Transverse colon (tissue), 4 donors: ENCODE measurements around the gene MINDY1.

ENCODE experiments used
- EP300 ChIP-seq: sonication (generic); formaldehyde crosslinking; IDR thresholded peaks from one replicate; pipeline ENCODE4 v1.6.1; 2017; ENCODE audit warnings: antibody characterized with exemption, low read depth
- POLR2A ChIP-seq: fragments of 450-650 bp; IDR thresholded peaks from one replicate; pipeline ENCODE4 v1.6.1; 2016; ENCODE audit warnings: antibody characterized with exemption, mild to moderate bottlenecking, moderate library complexity
- POLR2AphosphoS5 ChIP-seq, 3 donors: sonication (generic); formaldehyde crosslinking; IDR thresholded peaks; one replicate each; pipeline ENCODE4 v1.6.1; 2016; ENCODE audit warnings: antibody characterized with exemption in 3 of 3
- TF ChIP-seq, protein P1 (sequence below), 5 experiments: fragments of 200-600 bp in 3 of 5; fragments of 450-650 bp in 2 of 5; sonication (generic) in 3 of 5; IDR thresholded peaks; 1 replicate in 2 of 5; 2 replicates in 3 of 5; pipeline ENCODE4 v1.5.1; 2016 to 2017; ENCODE audit warnings: antibody characterized with exemption in 5 of 5, inconsistent platforms in 3 of 5, mild to moderate bottlenecking in 2 of 5, moderate library complexity in 1 of 5

DNA sequence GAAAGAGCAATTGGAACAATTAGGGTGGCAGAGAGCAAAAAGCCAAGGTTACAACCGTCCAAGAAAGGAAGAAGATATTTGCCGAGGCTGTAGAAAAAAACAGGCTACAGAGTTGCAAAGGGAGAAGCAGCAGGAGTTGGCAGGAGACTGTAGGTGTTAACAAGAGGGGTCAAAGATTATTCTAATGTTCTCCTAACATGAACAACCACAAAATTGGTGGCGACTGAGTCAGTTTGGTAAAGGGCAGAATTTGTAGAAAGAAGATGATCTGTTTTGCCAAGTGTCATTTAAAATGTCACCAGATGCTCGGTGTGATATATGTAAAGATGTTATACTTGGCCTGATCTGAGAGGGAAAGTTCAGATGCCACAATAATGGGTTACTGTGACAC, 1.1 kb upstream of the MINDY1 start:
- TF ChIP-seq POLR2A (no peak), EP300 (no peak), POLR2AphosphoS5 (IDR thresholded peaks at IDR 0.05) (no peak)
- TF ChIP-seq, protein P1, sequence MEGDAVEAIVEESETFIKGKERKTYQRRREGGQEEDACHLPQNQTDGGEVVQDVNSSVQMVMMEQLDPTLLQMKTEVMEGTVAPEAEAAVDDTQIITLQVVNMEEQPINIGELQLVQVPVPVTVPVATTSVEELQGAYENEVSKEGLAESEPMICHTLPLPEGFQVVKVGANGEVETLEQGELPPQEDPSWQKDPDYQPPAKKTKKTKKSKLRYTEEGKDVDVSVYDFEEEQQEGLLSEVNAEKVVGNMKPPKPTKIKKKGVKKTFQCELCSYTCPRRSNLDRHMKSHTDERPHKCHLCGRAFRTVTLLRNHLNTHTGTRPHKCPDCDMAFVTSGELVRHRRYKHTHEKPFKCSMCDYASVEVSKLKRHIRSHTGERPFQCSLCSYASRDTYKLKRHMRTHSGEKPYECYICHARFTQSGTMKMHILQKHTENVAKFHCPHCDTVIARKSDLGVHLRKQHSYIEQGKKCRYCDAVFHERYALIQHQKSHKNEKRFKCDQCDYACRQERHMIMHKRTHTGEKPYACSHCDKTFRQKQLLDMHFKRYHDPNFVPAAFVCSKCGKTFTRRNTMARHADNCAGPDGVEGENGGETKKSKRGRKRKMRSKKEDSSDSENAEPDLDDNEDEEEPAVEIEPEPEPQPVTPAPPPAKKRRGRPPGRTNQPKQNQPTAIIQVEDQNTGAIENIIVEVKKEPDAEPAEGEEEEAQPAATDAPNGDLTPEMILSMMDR (IDR thresholded peaks at IDR 0.05): no peak
